22Rv1 (cell line): Measurements from ENCODE around the gene ENOSF1.

Source experiments
- CTCF ChIP-seq: fragments of 450-650 bp; IDR thresholded peaks from 2 replicates; pipeline ENCODE4 v1.5.1; 2017; ENCODE audit warnings: mild to moderate bottlenecking
- ZFX ChIP-seq: fragments of 450-650 bp; IDR thresholded peaks from 2 replicates; pipeline ENCODE4 v1.6.1; 2017; ENCODE audit warnings: antibody characterized with exemption, borderline replicate concordance

- TF ChIP-seq CTCF (no peak), ZFX (no peak)
Measured at GRCh38 chr18:744832-745597, 32.6 kb upstream of the ENOSF1 start.
